ENCODE data around the gene TMEM232. TPM values are rescaled to one million over a fixed set of nuclear protein-coding genes. Genes with fewer than 3 reads are reported as not detected.

Gene TMEM232
- total RNA-seq, 1 experiment from 2014 or later, result 4.2 TPM

GRCh38 chr5:110590187-110590586 lies 136.3 kb downstream of the TMEM232 start:
- H3K4me3 ChIP-seq (ENCODE audit: low read length), result no peak overlapping the region
- H3K4me1 ChIP-seq (ENCODE audit: low read length), result no peaks in the 10 kb centered on the region
- no peak overlapping the region for H2AFZ ChIP-seq (ENCODE audit: low read length)
- H3K27me3 ChIP-seq (ENCODE audit: low read length), result no peaks in the 10 kb centered on the region
- H3K9ac ChIP-seq (ENCODE audit: low read length), result no peak overlapping the region
- no peaks in the 10 kb centered on the region for H3K9me2 ChIP-seq (replicated peaks; ENCODE audit: insufficient read depth, low read length)
- H3K9me3 ChIP-seq (ENCODE audit: low read length), result no peaks in the 10 kb centered on the region
- H3K36me3 ChIP-seq (ENCODE audit: insufficient read depth, low read length), result no peaks in the 10 kb centered on the region
- no peak overlapping the region for H3K4me2 ChIP-seq (ENCODE audit: low read depth, low read length, poor library complexity, severe bottlenecking)
- no peaks in the 10 kb centered on the region for H4K20me1 ChIP-seq (ENCODE audit: insufficient read depth, low read depth, low read length)
- DNase-seq, result peak; percentile 55
- H3K79me2 ChIP-seq (ENCODE audit: low read length), result no peaks in the 10 kb centered on the region
- H3K27ac ChIP-seq (ENCODE audit: low read length), result no peak overlapping the region

- no peak overlapping the region for H3K4me3 ChIP-seq (ENCODE audit: low read length)
- no peaks in the 10 kb centered on the region for H3K79me2 ChIP-seq (ENCODE audit: low read length)
- no peak for DNase-seq
These were observed 138.0 kb downstream of the TMEM232 start for GRCh38 chr5:110588286-110588980.

DNA sequence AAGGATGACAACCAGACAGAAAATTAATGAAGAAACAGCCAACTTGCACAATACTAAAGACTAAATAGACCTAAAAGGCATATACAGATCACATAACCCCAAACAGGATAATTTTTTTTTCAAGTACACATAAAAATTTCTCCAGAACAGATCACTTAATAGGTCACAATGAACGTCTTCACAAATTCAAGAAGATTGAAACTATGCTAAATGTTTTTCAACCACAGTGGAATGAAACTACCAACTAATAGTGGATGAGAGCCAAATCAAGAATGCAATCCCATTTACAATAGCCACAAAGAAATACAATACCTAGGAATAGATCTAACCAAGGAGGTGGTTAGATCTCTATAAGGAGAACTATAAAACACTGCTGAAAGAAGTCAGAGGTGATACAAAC lies 145.8 kb downstream of the TMEM232 start:
- H4K20me1 ChIP-seq (ENCODE audit: insufficient read depth, low read depth, low read length), result no peaks in the 10 kb centered on the region
- no peak overlapping the region for H3K9ac ChIP-seq (ENCODE audit: low read length)
- no peak overlapping the region for H3K4me2 ChIP-seq (ENCODE audit: low read depth, low read length, poor library complexity, severe bottlenecking)
- no peak overlapping the region for H2AFZ ChIP-seq (ENCODE audit: low read length)
- H3K4me3 ChIP-seq (ENCODE audit: low read length), result no peak overlapping the region
- no peaks in the 10 kb centered on the region for H3K79me2 ChIP-seq (ENCODE audit: low read length)
- no peaks in the 10 kb centered on the region for H3K27me3 ChIP-seq (ENCODE audit: low read length)
- H3K9me2 ChIP-seq (replicated peaks; ENCODE audit: insufficient read depth, low read length), result no peaks in the 10 kb centered on the region
- no peak overlapping the region for H3K27ac ChIP-seq (ENCODE audit: low read length)
- H3K4me1 ChIP-seq (ENCODE audit: low read length), result no peaks in the 10 kb centered on the region
- no peak for DNase-seq
- H3K36me3 ChIP-seq (ENCODE audit: insufficient read depth, low read length), result no peaks in the 10 kb centered on the region
- H3K9me3 ChIP-seq (ENCODE audit: low read length), result no peaks in the 10 kb centered on the region

More at GRCh38 chr5:110588286-110588980, 138.0 kb downstream of the TMEM232 start:
- no peaks in the 10 kb centered on the region for H3K4me1 ChIP-seq (ENCODE audit: low read length)
- H3K27ac ChIP-seq (ENCODE audit: low read length), result no peak overlapping the region
- no peaks in the 10 kb centered on the region for H3K9me3 ChIP-seq (ENCODE audit: low read length)
- H2AFZ ChIP-seq (ENCODE audit: low read length), result no peak overlapping the region
- no peaks in the 10 kb centered on the region for H3K27me3 ChIP-seq (ENCODE audit: low read length)
- no peaks in the 10 kb centered on the region for H3K36me3 ChIP-seq (ENCODE audit: insufficient read depth, low read length)
- H3K9me2 ChIP-seq (replicated peaks; ENCODE audit: insufficient read depth, low read length), result no peaks in the 10 kb centered on the region
- no peak overlapping the region for H3K9ac ChIP-seq (ENCODE audit: low read length)
- H3K4me2 ChIP-seq (ENCODE audit: low read depth, low read length, poor library complexity, severe bottlenecking), result no peak overlapping the region
- H4K20me1 ChIP-seq (ENCODE audit: insufficient read depth, low read depth, low read length), result no peaks in the 10 kb centered on the region

- H3K9me2 ChIP-seq (replicated peaks; ENCODE audit: insufficient read depth, low read length), result no peaks in the 10 kb centered on the region
- DNase-seq, result no peak
- no peak overlapping the region for H3K4me3 ChIP-seq (ENCODE audit: low read length)
- no peak overlapping the region for H2AFZ ChIP-seq (ENCODE audit: low read length)
- H3K27me3 ChIP-seq (ENCODE audit: low read length), result no peaks in the 10 kb centered on the region
- H3K9ac ChIP-seq (ENCODE audit: low read length), result no peak overlapping the region
- no peaks in the 10 kb centered on the region for H3K36me3 ChIP-seq (ENCODE audit: insufficient read depth, low read length)
- H3K9me3 ChIP-seq (ENCODE audit: low read length), result no peaks in the 10 kb centered on the region
- no peaks in the 10 kb centered on the region for H3K4me1 ChIP-seq (ENCODE audit: low read length)
- H3K4me2 ChIP-seq (ENCODE audit: low read depth, low read length, poor library complexity, severe bottlenecking), result no peak overlapping the region
- H4K20me1 ChIP-seq (ENCODE audit: insufficient read depth, low read depth, low read length), result no peaks in the 10 kb centered on the region
- no peaks in the 10 kb centered on the region for H3K79me2 ChIP-seq (ENCODE audit: low read length)
- no peak overlapping the region for H3K27ac ChIP-seq (ENCODE audit: low read length)
These were observed 153.7 kb downstream of the TMEM232 start for GRCh38 chr5:110572729-110573128.

- Histone ChIP-seq H3K4me3 (ENCODE audit: low read length) (no peak overlapping the region), H2AFZ (ENCODE audit: low read length) (no peak overlapping the region), H3K36me3 (ENCODE audit: insufficient read depth, low read length) (no peaks in the 10 kb centered on the region), H3K79me2 (ENCODE audit: low read length) (no peaks in the 10 kb centered on the region), H3K4me2 (ENCODE audit: low read depth, low read length, poor library complexity, severe bottlenecking) (no peak overlapping the region), H3K27ac (ENCODE audit: low read length) (no peak overlapping the region), H3K4me1 (ENCODE audit: low read length) (no peaks in the 10 kb centered on the region), H3K9ac (ENCODE audit: low read length) (no peak overlapping the region), H4K20me1 (ENCODE audit: insufficient read depth, low read depth, low read length) (no peaks in the 10 kb centered on the region), H3K27me3 (ENCODE audit: low read length) (no peaks in the 10 kb centered on the region), H3K9me3 (ENCODE audit: low read length) (no peaks in the 10 kb centered on the region), H3K9me2 (replicated peaks; ENCODE audit: insufficient read depth, low read length) (no peaks in the 10 kb centered on the region)
- no peak for DNase-seq
These were observed 164.3 kb downstream of the TMEM232 start for GRCh38 chr5:110562191-110562590.

DNA sequence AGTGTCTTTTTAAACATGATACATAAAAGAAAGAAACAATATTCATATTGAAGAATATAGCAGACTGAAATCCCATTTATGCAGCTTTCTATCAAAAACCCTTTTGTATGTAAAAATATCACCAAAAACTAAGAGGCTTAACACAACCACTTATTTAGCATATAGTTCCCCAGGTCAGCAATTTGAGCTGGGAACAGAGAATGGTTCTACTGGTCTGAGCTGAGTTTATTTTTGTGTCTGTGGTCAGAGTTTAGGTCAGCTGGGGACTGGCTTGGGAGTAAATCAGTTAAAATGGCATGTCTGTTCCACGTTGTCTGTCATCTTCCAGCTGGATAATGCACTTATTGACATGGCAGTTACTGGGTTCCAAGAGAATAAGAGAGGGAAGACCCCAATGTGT lies 165.0 kb downstream of the TMEM232 start:
- Histone ChIP-seq H3K9ac (ENCODE audit: low read length) (no peak overlapping the region), H3K9me2 (replicated peaks; ENCODE audit: insufficient read depth, low read length) (no peaks in the 10 kb centered on the region), H3K79me2 (ENCODE audit: low read length) (no peaks in the 10 kb centered on the region), H2AFZ (ENCODE audit: low read length) (no peak overlapping the region), H4K20me1 (ENCODE audit: insufficient read depth, low read depth, low read length) (no peaks in the 10 kb centered on the region), H3K4me1 (ENCODE audit: low read length) (no peaks in the 10 kb centered on the region), H3K9me3 (ENCODE audit: low read length) (no peaks in the 10 kb centered on the region), H3K4me3 (ENCODE audit: low read length) (no peak overlapping the region), H3K27ac (ENCODE audit: low read length) (no peak overlapping the region), H3K27me3 (ENCODE audit: low read length) (no peaks in the 10 kb centered on the region), H3K4me2 (ENCODE audit: low read depth, low read length, poor library complexity, severe bottlenecking) (no peak overlapping the region), H3K36me3 (ENCODE audit: insufficient read depth, low read length) (no peaks in the 10 kb centered on the region)
- no peak for DNase-seq

DNA sequence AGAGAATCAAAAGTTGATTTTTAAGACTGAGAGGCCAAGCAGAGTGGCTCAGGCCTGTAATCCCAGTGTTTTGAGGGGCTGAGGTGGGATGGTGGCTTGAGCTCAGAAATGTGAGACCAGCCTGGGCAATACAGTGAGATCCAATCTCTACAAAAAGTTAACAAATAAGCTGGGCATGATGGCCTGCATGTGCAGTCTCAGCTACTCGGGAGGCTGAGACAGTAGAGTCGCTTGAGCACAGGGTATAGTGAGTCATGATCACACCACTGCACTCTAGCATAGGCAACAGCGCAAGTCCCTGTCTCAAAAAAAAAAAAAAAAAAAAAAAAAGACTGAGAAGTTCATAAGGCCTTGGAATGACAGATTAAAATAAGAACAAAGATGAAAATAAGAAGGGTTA lies 177.2 kb downstream of the TMEM232 start:
- no peaks in the 10 kb centered on the region for H3K27me3 ChIP-seq (ENCODE audit: low read length)
- no peaks in the 10 kb centered on the region for H3K36me3 ChIP-seq (ENCODE audit: insufficient read depth, low read length)
- no peak overlapping the region for H3K9ac ChIP-seq (ENCODE audit: low read length)
- H3K9me2 ChIP-seq (replicated peaks; ENCODE audit: insufficient read depth, low read length), result no peaks in the 10 kb centered on the region
- DNase-seq, result no peak
- H3K79me2 ChIP-seq (ENCODE audit: low read length), result no peaks in the 10 kb centered on the region
- H3K4me1 ChIP-seq (ENCODE audit: low read length), result no peaks in the 10 kb centered on the region
- H4K20me1 ChIP-seq (ENCODE audit: insufficient read depth, low read depth, low read length), result no peaks in the 10 kb centered on the region
- H3K4me3 ChIP-seq (ENCODE audit: low read length), result no peak overlapping the region
- H2AFZ ChIP-seq (ENCODE audit: low read length), result no peak overlapping the region
- no peak overlapping the region for H3K4me2 ChIP-seq (ENCODE audit: low read depth, low read length, poor library complexity, severe bottlenecking)
- no peaks in the 10 kb centered on the region for H3K9me3 ChIP-seq (ENCODE audit: low read length)
- H3K27ac ChIP-seq (ENCODE audit: low read length), result no peak overlapping the region

GRCh38 chr5:110548171-110548570 lies 178.3 kb downstream of the TMEM232 start:
- DNase-seq, result no peak
- no peaks in the 10 kb centered on the region for H3K4me1 ChIP-seq (ENCODE audit: low read length)
- no peak overlapping the region for H3K9ac ChIP-seq (ENCODE audit: low read length)
- no peak overlapping the region for H2AFZ ChIP-seq (ENCODE audit: low read length)
- H3K4me2 ChIP-seq (ENCODE audit: low read depth, low read length, poor library complexity, severe bottlenecking), result no peak overlapping the region
- no peaks in the 10 kb centered on the region for H3K9me2 ChIP-seq (replicated peaks; ENCODE audit: insufficient read depth, low read length)
- H4K20me1 ChIP-seq (ENCODE audit: insufficient read depth, low read depth, low read length), result no peaks in the 10 kb centered on the region
- H3K27me3 ChIP-seq (ENCODE audit: low read length), result no peaks in the 10 kb centered on the region
- no peaks in the 10 kb centered on the region for H3K36me3 ChIP-seq (ENCODE audit: insufficient read depth, low read length)
- H3K9me3 ChIP-seq (ENCODE audit: low read length), result no peaks in the 10 kb centered on the region
- no peak overlapping the region for H3K27ac ChIP-seq (ENCODE audit: low read length)
- H3K4me3 ChIP-seq (ENCODE audit: low read length), result no peak overlapping the region
- H3K79me2 ChIP-seq (ENCODE audit: low read length), result no peaks in the 10 kb centered on the region
